ENCODE data around the gene CYTH3.
A peak's percentile ranks its signal among the peaks of the same experiment; 100 is the strongest.

CYTH3 gene

DNA sequence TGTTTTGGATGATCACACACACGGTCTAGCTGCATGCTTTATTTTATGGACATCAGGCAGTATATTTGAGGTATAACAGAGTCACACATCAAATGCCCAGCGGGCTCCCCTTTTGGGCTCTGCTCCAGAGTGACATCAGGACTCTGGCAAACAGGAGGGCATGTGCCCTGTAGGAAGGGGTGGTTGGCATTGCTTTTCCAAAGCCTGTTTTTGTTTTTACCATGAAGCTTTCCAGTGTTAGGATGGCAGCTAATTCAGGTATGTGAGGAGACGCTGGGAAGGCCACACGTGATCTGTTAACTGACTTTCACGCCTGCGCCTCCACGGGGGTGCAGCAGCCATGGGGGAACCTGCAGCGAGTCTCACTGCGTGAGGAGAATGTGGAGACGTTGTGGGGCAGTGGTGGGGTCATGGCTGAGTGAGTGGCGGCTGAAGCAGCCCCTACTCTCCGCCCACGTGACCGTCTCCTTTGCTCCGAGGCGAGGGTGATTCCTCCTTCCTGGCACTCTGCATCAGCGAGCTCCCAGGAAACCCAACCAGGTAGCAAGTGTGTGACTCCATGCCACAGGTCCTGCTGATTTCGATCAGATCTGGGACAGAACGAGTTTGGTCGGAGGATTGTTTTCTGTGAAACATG, 123.6 kb downstream of the CYTH3 start:
- Mint-ChIP-seq H3K4me3 (no peak overlapping the region), H3K9me3 (no peaks in the 10 kb centered on the region), H3K36me3 (ENCODE audit: low read depth) (peaks cover 75% of the 10 kb centered on the region), H3K27ac (peak overlapping the region in 1 of 3 experiments; percentile 53), H3K4me1 (no peaks in the 10 kb centered on the region), H3K27me3 (ENCODE audit: low read depth) (no peaks in the 10 kb centered on the region)
- TF ChIP-seq, protein P1, sequence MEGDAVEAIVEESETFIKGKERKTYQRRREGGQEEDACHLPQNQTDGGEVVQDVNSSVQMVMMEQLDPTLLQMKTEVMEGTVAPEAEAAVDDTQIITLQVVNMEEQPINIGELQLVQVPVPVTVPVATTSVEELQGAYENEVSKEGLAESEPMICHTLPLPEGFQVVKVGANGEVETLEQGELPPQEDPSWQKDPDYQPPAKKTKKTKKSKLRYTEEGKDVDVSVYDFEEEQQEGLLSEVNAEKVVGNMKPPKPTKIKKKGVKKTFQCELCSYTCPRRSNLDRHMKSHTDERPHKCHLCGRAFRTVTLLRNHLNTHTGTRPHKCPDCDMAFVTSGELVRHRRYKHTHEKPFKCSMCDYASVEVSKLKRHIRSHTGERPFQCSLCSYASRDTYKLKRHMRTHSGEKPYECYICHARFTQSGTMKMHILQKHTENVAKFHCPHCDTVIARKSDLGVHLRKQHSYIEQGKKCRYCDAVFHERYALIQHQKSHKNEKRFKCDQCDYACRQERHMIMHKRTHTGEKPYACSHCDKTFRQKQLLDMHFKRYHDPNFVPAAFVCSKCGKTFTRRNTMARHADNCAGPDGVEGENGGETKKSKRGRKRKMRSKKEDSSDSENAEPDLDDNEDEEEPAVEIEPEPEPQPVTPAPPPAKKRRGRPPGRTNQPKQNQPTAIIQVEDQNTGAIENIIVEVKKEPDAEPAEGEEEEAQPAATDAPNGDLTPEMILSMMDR (IDR thresholded peaks at IDR 0.05; ENCODE audit: unreplicated experiment in 3 of 3), result no peak

- Mint-ChIP-seq H3K4me3 (no peak overlapping the region), H3K36me3 (ENCODE audit: low read depth) (peaks cover 77% of the 10 kb centered on the region), H3K9me3 (no peaks in the 10 kb centered on the region), H3K27me3 (ENCODE audit: low read depth) (no peaks in the 10 kb centered on the region), H3K4me1 (no peaks in the 10 kb centered on the region), H3K27ac (no peak overlapping the region)
- TF ChIP-seq, protein P1 (IDR thresholded peaks at IDR 0.05; ENCODE audit: unreplicated experiment in 3 of 3), result no peak
These were observed 124.8 kb downstream of the CYTH3 start for GRCh38 chr7:6147627-6148026.

GRCh38 chr7:6146666-6147065, 125.8 kb downstream of the CYTH3 start:
- Mint-ChIP-seq H3K4me3 (no peak overlapping the region), H3K27ac (no peak overlapping the region), H3K27me3 (ENCODE audit: low read depth) (no peaks in the 10 kb centered on the region), H3K4me1 (no peaks in the 10 kb centered on the region), H3K9me3 (no peaks in the 10 kb centered on the region), H3K36me3 (ENCODE audit: low read depth) (peaks cover 75% of the 10 kb centered on the region)
- TF ChIP-seq, protein P1 (IDR thresholded peaks at IDR 0.05; ENCODE audit: unreplicated experiment in 3 of 3), result no peak

- Mint-ChIP-seq H3K36me3 (ENCODE audit: low read depth) (peaks cover 72% of the 10 kb centered on the region), H3K9me3 (no peaks in the 10 kb centered on the region), H3K27ac (no peak overlapping the region), H3K4me1 (no peaks in the 10 kb centered on the region), H3K4me3 (no peak overlapping the region), H3K27me3 (ENCODE audit: low read depth) (no peaks in the 10 kb centered on the region)
- TF ChIP-seq, protein P1 (IDR thresholded peaks at IDR 0.05; ENCODE audit: unreplicated experiment in 3 of 3), result no peak
These were observed 128.4 kb downstream of the CYTH3 start for GRCh38 chr7:6143997-6144396.

GRCh38 chr7:6142871-6143380, 129.5 kb downstream of the CYTH3 start:
- Mint-ChIP-seq H3K4me1 (no peaks in the 10 kb centered on the region), H3K9me3 (no peaks in the 10 kb centered on the region), H3K36me3 (ENCODE audit: low read depth) (peaks cover 68% of the 10 kb centered on the region), H3K4me3 (no peak overlapping the region), H3K27me3 (ENCODE audit: low read depth) (no peaks in the 10 kb centered on the region), H3K27ac (no peak overlapping the region)
- TF ChIP-seq, protein P1 (IDR thresholded peaks at IDR 0.05; ENCODE audit: unreplicated experiment in 3 of 3), result no peak
